GM18867 (cell line): Measurements from ENCODE around the gene PALM.
A peak's percentile ranks its signal among the peaks of the same experiment; 100 is the strongest.
"Not testable (repeated sequence)": the region's sequence is repeated elsewhere in the genome, so short reads cannot be mapped to it uniquely, and the experiment has no call there.

ENCODE experiments used
- ATAC-seq: cut with Tn5 transposase; IDR thresholded peaks from one replicate; pipeline ENCODE4 v1.9.1; 2021; ENCODE audit warnings: mild to moderate bottlenecking, moderate library complexity; ENCODE audit not compliant: unreplicated experiment

PALM gene, protein sequence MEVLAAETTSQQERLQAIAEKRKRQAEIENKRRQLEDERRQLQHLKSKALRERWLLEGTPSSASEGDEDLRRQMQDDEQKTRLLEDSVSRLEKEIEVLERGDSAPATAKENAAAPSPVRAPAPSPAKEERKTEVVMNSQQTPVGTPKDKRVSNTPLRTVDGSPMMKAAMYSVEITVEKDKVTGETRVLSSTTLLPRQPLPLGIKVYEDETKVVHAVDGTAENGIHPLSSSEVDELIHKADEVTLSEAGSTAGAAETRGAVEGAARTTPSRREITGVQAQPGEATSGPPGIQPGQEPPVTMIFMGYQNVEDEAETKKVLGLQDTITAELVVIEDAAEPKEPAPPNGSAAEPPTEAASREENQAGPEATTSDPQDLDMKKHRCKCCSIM

DNA sequence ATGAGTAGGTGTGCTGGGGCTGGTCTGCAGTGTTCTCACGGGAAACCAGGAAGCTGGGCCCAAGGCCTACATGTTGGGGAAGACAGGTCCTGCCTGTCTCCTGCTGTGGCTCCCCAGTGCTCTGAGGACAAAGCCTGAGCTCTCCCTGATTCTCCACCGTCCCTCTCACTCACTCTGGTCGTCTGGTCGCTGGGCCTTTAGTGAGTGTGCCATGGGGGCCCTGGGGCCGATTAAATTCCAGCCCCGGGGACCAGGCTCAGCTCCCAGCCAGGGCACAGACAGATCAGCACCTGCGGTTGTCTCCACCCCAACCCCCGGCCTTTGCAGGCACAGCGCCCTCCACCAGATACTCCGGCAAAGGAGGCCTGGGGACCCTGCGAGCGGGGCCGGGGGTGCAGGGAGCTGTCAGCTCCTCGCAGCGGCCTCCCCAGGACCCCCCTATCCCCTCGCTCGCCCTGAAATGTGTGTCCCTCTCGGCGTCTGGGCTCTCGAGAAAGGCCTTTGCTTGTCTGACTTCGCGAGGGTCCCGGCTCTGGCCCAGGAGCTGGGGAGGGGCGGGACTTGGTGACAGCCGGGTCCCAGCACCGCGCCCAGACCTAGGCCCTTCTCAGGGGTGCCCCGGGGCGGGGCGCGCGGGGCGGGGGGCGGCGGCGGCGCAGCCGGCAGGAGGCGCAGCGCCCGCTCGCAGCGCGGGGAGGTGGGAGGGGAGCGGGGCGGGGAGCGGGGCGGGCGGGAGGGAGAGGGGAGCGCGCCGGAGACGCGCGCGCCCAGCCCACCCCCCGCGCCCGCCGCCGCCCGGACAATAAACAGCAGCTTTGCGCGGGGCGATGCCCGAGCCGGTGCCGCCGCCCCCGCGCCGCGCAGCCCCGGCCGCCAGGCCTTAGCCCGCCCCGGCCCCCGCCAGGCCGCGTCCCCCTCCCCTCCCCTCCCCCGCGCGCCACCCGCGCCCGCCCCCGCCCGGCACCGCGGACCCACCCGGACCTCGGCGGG is at the start of gene PALM:
Gene PALM, plus strand, starts transcription at position 782 of the 990 bp plus-strand sequence. CDS start 212 bp downstream, outside the sequence.
- no peak for ATAC-seq

DNA sequence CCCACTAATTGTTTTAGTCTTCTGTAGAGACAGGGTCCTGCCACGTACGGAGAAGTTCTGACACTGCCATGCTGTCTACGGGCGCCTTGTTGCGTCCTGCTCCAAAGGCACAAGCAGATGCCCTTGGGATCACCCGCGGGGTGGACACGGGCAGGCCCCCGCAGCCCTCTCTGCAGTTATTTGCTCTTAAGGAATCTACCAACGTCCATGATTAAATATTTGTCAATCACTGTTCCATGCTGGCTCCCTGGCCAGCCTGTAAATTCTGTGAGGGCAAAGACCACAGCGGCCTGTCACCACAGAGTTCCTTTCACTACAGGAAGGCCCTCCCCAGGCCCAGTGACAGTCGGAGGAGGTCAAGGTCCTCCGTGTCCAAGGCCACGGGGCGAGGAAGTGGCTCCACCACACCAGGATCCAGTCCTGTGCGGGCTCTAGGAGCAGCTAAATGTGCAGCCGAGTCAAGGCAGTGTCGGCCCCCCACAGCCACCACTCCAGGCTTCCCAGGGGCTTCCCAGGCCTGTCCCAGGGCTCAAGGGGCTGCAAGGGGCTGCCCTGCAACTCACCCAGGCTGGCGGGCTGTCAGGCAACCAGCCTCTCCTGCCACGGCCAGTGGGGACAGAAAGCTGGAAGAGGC is 47.8 kb upstream of the PALM start:
- no peak for ATAC-seq

- no peak for ATAC-seq
Measured at GRCh38 chr19:661427-662196, 47.1 kb upstream of the PALM start.

DNA sequence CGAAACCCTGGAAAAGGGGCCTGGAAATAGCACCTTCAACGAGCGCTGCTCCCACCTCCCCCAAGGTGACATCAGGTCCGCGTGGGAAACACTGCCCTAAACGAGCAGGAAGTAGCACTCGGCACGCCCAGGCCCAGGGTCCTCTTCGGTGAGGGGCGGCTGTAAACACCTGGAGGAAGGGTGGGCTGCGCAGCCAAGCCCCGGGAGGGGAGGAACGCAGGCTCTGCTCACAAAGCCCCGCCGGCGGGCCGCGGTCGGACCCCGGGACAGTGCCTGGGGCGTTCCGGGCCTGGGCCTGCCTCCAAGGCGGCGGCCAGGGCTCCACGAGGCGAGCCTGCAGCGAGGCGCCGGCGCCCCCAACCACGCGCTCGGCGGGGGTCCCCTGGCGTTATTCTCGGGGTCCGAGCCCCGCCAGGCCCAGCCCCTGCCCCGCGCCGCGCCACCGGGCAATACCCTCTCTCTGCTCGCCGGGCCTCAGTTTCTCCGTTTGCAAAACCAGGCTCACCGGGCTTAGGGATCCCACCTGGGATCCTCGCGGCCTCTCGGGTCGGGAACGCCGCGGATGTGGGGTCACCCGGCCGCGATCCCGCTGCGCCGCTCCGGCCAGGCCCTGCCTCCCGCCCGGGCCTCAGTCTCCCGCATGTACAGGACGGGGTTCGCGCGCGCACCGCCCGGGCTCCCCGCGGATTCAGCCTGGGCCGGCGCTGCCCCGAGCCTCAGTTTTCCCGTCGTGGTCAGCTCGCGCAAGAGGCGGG is 46.4 kb upstream of the PALM start:
- peak; percentile 11 for ATAC-seq

- ATAC-seq: peak; percentile 56
Measured at GRCh38 chr19:662962-663681, 45.6 kb upstream of the PALM start, which contains the start of gene RNF126. RNF126 (minus strand) TSS chr19:663214; CDS start chr19:663121, 93 bp downstream.

DNA sequence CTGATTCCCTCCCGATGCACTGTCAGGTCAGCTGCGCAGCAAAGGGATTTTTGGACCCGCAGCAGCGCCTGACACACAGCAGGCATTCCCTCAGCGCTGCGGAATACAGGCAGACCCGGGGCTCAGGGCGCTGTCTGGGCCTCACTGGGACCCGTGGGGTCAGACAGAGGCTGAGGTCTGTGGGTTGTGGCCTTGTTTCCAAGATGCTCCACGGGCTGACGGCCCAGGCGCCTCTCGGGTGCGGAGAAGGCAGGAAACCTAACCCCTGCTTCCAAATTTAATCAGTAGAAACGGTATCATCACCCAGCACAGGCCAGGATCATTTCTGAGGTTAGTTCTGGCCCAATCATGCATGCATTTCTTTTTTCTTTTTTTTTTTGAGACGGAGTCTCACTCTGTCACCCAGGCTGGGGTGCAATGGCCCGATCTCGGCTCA is 45.0 kb upstream of the PALM start:
- ATAC-seq: no peak

DNA sequence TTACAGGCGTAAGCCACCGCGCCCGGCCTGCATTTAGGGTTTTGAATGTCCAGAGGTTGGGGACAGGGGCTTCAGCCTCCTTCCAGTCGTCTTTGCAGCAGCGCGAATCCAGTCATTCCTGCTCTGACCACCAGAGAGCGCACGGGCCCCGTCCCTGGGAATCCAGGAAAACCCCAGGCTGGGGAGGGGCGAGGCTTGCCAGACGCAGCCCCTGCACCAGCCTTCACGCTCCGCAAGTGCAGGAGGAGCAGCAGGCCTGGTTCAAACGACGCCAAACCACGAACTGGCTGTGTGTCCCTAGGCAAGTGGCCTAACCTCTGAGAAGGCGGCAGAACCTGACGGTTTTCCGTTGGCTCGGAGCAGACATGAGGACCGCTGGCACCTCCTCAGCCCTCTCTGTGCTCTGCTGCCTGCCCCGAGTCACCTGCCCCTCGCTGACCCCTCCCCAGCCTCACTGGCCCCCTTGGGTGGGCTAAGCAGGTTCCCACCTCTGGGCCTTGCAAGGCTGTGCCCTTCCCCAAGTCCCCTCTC is 43.8 kb upstream of the PALM start:
- no peak for ATAC-seq

GRCh38 chr19:666985-667573 is 41.7 kb upstream of the PALM start:
- not testable (repeated sequence) for ATAC-seq

GRCh38 chr19:668675-669434 is 39.9 kb upstream of the PALM start:
- not testable (repeated sequence) for ATAC-seq

DNA sequence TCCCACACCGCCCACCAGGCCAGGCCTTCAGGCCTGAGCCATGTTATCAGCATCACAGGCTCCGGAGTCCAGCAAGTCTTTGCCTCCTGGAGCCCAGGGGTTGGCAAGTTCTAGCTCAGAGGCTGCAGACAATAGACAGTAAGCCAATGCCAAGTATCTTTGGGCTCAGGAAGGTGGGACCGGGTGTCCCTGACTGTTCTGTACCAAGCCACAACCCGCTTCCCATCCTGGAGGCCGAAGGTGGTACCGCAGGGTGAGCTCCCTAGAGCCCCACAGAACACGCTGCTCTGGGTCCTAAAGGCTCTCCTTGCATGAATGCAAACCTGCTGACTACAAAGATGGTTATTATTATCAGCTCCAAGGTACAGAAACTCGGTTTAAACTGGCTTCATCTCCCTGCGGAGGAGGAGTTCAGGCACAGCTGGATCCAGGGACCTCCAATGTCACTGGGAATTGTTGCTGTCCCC is 38.1 kb upstream of the PALM start:
- no peak for ATAC-seq

DNA sequence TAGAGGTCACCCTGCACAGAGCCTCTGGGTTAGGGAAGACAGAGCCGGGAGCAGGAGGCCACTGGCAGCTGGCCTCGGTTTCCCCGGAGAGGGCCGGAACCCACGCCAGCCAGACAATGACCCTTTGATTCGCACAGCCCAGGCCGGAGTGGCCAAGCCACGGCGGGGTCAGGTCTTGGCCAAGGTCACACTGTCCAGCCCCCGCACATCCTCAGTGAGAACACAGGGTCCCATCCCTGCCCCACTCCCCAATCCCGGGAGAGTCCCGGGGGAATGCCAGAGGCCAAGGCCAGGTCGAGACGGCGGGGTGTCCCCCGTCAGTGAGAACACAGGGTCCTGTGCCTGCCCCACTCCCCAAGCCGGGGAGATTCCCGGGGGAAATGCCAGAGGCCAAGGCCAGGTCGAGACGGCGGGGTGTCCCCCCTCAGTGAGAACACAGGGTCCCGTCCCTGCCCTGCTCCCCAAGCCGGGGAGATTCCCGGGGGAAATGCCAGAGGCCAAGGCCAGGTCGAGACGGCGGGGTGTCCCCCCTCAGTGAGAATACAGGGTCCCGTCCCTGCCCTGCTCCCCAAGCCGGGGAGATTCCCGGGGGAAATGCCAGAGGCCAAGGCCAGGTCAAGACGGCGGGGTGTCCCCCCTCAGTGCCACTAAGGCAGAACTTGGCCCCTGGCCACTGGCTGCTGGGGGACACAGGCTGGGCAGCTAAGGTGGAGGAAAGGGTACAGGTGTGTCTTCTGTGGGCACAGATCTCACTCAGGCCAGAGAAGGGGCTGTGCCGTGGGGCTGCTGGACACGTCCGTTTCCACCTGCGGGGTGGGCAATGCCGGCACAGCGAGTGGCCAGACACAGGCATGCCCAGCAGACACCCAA is 34.2 kb upstream of the PALM start:
- ATAC-seq: no peak

- no peak for ATAC-seq
Measured at GRCh38 chr19:676007-676338, 32.8 kb upstream of the PALM start.

DNA sequence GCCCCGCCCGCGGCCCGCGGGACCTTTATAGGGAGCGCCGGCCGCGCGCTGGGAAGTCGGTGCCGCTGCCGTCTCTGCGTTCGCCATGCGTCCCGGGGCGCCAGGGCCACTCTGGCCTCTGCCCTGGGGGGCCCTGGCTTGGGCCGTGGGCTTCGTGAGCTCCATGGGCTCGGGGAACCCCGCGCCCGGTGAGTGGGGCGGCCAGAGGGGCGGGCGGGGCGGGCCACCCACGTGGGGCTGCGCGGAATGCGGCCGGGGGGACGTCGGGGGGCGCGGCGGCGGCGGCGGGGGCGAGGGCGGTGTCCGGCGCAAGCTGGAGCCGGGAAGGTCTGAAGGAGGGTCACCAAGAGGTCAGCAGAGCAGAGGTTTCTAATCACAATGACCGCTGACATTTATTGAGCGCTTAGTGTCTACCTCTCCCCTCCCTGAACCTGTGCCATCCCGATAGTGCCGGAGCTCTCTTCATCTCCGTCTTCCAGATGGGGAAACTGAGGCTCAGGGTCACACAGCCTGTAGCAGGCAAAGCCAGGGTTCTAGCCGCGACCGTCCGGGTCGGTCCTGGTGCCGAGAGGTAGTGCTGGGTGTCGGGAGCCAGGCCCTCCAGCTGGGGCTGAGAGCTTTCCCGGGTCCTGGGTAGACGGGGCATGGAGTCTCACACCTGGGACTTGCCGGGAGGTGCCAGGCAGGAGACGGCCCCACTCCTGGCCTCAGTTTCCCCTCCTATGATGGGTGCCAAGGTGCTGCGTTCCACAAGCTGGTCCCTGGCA is 32.2 kb upstream of the PALM start, which contains the start of gene FSTL3:
Gene FSTL3, plus strand, starts transcription at position 54 of the 767 bp plus-strand sequence. Its CDS starts 32 bp downstream, at position 86.
- no peak for ATAC-seq

- no peak for ATAC-seq
Measured at GRCh38 chr19:677201-677600, 31.5 kb upstream of the PALM start.

- no peak for ATAC-seq
Measured at GRCh38 chr19:677601-678436, 30.9 kb upstream of the PALM start.
